Transverse colon (tissue), 3 donors: Measurements from ENCODE around the gene LRP1B.

Source experiments
- CTCF ChIP-seq, 5 experiments: fragments of 200-600 bp in 3 of 5; fragments of 450-650 bp in 2 of 5; sonication (generic) in 3 of 5; IDR thresholded peaks; 1 replicate in 2 of 5; 2 replicates in 3 of 5; pipeline ENCODE4 v1.5.1; 2016 to 2017; ENCODE audit warnings: antibody characterized with exemption in 5 of 5, inconsistent platforms in 3 of 5, mild to moderate bottlenecking in 2 of 5, moderate library complexity in 1 of 5
- EP300 ChIP-seq: sonication (generic); formaldehyde crosslinking; IDR thresholded peaks from one replicate; pipeline ENCODE4 v1.6.1; 2017; ENCODE audit warnings: antibody characterized with exemption, low read depth
- POLR2A ChIP-seq: fragments of 450-650 bp; IDR thresholded peaks from one replicate; pipeline ENCODE4 v1.6.1; 2016; ENCODE audit warnings: antibody characterized with exemption, mild to moderate bottlenecking, moderate library complexity

GRCh38 chr2:141878016-141878415, 252.8 kb downstream of the LRP1B start:
- TF ChIP-seq CTCF (IDR thresholded peaks at IDR 0.05) (no peak), POLR2A (no peak), EP300 (no peak)
